SIG-M5 (cell line): Measurements from ENCODE around the gene EMC8.

Source experiments
- DNase-seq: peaks from one replicate; lab custom pipeline; 2025; lab: John Stamatoyannopoulos, UW

The EMC8 gene

DNA sequence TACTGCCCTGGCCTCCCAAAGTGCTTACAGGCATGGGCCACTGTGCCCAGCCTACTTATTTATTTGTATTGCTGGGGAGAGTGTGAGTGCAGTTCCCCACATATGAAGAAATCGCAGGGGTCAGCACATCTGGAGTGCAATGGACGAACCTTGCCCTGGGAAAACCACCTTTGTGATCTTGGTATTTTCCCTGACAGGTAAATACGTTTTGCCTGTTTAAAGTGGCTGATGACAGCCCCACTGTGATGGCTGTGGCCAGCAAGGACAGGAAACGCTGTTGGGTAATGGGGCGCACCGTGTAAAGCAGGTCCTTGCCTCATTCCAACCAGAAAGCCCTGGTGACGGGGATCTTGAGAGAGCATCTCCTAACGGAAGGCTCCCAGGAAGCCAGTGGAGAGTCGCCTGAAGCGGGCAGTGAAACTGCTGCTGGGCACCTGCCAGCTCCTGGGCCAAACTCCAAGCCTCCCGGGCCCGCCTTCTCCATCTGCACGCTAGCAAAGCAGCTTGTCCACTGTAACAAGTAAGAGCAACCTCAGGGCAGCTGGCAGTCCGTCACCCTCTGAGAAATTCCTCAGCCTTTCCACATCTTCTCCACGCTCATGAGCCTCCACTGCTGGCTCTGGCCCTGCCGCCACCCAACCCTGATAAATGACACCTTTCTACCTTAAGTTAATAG lies 17.5 kb downstream of the EMC8 start:
- DNase-seq = no peak

DNA sequence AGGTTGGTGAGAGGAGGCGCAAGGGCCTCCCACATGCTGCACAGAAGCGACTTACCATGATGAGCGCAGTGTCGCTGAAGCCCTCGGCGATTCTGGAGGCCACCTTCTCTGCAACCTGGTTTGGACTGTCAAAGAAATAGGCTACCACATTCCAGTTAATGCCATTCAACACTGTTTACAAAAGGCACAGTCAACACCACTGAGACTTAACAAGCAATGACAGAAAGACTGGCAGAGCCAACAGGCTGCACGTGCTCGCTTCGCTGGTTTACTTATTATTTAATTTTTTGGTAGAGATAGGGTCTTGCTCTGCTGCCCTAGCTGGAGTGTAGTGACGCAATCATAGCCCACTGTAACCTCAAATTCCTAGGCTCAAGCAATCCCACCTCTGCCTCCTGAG lies 18.2 kb downstream of the EMC8 start:
- no peak for DNase-seq

DNA sequence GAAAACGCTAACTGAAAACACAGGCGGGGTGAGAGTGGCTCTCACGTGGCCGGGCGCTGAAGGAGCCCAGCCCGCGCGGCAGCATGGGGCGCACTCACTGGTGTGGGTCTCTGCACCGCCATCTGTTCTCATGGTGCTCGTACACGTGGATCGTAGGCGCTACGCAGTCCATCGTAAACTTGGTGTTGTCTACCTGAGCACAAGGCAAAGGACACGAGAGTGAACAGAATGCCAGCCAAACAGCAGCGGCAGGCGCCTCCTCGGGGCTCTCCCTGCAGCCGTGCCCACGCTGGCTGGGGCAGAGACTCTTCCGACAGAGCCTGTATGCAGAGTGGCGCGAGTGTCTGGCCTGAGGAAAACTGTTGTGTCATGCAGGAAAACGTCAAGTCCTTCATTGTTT lies 19.1 kb downstream of the EMC8 start:
- no peak for DNase-seq

DNA sequence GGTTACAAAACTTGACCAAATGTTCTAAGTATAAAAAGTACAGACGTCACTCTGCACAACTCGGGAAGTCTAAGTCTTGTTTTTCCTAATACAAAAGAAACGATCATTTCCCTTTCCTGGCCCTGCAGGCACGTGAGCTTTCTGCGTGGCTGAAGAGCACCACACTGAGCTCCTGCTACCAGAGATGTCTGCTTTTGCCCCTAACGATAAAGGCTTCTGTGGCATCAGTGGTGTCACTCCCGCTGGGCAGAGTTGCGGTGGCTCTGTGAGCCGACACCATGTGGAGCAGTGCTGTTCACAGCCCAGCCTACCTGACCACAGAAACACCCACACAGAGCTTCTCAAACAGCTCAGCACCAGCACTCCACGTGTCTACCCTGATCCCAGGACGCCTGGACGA lies 20.5 kb downstream of the EMC8 start:
- DNase-seq = no peak

DNA sequence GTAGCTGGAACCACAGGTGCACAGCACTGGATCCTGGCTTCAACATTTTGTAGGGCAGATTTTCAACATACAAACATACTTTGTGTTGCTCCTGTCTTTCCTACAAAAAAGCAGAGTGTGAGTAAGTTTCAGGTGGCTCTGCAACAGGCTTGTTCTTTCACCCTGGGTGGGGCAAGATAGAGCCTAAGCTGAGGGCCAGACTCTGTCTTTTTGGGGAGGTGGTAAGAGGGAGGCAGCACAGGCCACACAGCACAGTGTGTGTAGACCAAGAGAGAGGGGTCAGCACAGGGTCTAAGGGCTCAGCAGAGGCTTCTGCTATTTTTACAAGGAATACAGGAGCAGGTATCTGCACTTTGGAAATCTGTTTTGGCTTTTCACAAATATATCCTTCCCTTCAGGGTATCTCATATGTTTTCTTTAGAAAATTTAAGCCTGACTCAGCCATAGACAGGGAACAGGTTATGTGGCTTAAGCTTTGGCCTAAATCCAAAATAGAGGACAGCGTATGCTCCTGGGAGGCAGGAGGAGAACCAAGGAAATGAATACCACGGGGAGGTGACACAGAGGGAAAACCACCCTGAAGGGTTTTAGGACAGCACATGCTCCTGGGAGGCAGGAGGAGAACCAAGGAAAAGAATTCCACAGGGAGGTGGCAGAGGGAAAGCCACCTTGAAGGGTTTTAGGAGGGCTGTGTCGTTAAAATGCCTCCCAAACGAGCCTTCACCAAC lies 21.6 kb downstream of the EMC8 start:
- no peak for DNase-seq

DNA sequence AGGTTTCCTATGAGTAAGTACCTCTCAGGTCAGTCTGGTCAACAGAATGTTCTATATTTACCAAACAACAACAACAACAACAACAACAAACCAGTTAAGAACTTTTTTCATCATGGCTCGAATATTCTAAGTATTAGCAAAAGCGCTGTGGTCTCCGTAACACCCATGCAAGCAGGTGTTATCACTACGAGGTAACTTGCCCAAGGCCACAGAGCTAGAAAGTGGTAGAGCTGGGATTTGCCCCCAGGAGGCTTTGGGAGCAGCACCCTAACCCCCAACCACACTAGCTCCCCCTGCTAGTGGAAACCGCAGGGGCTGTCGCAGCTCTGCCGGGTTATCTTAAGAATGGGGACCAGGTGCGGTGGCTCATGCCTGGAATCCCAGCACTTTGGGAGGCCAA lies 24.5 kb downstream of the EMC8 start:
- no peak for DNase-seq

DNA sequence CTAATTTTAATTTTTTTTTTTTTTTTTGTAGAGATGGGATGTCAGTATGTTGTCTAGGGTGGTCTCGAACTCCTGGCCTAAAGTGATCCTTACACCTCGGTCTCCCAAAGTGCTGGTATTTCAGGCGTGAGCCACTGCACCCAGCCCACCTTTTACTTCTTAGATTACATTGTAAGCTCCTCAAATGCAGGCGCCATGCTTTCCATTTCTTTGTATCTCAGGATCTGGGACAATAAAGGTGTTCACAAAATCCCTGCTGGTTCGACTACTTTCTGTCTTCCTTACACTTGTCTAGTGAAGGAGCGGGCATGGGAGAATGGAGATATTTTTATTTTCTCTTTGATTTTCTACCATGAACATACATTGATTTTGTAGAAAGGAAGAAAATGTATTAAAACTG lies 25.2 kb downstream of the EMC8 start:
- DNase-seq = no peak

DNA sequence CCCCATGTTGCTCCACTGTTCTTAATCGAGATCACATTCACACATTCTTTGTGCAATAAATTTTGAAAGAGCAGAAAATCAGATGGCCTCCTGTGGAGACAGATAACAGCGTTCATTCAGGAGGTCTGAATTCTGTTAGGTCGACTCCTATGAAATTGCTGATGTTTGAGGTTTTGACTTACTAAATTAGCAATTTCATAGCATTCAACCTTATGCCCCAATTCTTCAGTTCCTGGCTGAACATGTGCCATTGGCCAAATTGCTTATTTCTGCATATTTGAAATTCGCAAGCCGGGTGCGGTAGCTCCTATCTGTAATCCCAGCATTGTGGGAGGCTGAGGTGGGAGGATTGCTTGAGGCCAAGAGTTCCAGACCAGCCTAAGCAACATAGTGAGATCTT lies 26.3 kb downstream of the EMC8 start:
- no peak for DNase-seq

DNA sequence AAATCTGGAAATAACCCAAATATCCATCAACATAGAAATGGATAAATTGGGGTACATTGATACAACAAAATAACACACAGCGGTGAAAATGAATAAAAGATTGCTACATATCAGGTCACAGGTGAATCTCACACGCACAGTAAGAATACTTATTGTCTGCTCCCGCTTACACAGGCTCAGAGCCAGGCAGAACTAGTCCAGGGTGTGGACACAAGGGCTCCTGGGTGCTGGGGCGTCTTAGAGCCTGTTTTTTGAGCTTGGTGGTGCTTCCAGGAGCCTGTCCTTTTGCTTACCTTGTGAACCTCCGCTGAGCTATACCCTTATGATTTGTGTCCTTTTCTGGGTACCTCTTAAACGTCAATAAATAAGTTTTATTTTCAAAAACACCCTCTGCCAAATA lies 28.6 kb downstream of the EMC8 start:
- DNase-seq = no peak

DNA sequence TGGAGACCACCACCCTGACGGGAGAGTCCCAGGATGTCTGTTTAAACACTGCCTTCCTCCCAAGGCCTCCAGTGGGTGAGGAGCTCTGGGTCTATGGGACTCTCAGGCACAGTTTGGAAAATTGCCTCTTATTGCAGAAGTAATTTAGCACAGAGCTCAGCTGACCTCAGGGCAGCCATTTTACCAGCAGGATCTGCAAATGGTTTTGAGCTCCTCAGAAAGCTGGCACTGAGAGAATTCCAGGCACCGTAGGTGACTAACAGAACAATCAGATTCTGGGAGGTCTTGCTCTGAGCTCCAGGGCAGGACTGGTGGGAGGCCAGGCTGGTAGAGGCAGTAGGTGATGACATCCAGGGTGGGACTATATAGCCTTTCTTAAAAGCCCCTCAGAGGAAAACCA lies 31.1 kb downstream of the EMC8 start:
- DNase-seq = no peak

DNA sequence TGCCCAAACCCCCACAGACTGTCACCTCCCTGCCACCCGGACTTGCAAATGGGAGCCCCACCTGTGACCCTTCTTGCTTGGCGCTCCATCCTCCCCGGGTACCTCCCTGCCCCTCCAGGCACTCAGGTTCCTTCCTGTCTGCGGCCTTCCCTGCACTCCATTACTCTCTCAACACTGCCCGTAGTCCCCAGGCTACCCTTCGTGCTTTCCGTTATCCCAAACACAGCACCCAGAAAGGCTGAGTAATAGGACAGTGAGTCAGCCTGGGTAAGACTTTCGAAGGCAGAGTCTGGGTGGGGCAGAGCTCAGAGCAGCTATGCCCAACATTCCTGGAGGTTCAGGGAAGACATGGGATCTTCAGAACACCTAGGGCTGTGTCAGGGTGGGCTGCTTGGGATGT lies 31.8 kb downstream of the EMC8 start:
- DNase-seq = no peak

DNA sequence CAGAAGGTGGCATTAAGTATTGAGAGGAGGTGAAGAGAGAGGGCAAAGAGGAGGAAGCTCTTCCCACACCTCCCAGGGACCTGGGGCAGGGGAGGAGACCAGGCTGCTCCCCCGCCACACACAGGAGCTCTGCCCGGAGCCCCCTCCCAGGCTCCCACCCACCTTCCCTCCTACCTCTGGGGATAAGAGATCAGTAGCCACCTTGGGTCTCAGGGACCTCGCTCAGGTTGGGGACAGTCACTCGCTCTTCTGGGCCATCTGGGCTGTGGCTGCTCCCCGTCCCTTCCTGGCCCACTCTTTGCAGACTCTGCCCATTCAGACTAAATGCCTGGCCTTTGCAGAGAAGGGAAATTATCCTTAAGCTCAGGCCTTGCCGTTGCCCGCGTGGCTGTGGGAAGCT lies 33.6 kb downstream of the EMC8 start:
- no peak for DNase-seq

DNA sequence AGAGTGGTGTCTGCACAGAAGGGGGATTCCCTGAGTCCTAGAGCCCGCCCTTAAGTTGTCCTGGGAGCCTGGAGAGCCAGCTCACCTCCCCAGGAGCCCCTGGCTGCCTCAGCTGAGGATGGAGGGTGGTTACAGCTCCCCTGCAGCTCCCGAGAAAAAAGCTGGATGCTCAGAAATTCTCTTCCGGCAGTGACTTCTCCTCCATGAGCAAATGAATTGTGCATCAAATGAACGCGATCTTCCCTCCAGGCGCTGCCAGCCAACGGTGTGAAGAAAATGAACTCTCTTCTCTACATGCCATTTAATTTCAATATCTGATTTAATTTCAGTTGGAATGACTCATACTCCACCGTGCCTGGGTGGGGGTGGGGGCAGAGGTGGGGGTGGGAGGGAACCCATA lies 34.1 kb downstream of the EMC8 start:
- no peak for DNase-seq

DNA sequence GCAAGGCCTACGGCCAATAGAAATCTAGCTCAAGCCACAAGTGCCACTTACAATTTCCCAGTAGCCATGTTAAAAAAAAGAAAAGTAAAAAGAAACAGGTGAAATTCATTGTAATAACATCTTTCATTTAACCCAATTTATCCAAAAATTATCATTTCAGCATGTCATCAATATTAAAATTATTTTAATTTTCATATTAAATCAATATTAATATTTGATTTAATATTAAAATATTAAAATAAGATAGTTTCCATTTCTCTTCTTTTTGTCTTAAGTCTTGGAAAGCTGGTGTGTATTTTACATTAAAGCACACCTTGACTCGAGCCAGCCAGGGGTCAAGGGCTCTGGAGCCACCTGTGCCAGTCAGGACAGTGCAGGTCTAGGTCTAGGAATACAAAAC lies 35.7 kb downstream of the EMC8 start:
- no peak for DNase-seq

DNA sequence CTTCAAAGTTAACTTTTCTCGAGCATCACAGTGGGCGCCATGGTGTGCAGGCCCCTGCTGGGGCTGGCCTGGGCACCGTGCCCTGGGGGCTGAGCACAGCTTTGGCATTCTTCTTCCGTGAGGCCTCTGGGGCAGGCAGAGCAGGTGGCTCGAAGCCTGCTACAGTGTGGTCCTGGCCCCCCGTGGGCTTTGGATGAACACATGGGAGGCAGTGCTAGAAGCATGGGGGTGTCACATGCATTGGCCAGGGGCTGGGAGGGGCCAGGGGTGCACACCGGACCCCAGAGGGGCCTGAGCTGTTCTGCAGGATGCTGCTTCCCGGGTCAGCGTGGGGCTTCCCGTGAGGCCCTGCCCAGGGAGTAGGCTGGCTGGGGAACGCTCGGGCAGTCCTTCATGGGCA lies 36.4 kb downstream of the EMC8 start:
- DNase-seq = no peak

DNA sequence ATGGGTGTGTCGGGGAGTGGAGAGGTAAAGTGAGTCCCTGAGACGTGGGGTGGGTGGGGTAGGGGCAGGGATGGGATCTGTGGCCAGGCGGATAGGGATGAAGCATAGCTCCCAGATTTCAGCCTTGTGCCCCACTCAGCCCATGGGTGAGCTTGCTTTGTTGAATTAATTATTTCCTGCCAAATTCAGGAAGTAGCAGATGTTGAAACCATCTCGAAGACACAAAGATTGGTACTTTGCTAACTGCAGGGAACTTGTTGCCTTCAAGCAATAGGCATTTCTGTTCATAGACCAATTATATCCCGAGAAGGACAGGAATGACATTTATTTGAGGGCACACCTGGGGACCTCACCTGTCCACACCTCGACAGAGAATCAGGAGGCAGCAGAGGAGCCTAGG lies 37.5 kb downstream of the EMC8 start:
- DNase-seq = no peak

DNA sequence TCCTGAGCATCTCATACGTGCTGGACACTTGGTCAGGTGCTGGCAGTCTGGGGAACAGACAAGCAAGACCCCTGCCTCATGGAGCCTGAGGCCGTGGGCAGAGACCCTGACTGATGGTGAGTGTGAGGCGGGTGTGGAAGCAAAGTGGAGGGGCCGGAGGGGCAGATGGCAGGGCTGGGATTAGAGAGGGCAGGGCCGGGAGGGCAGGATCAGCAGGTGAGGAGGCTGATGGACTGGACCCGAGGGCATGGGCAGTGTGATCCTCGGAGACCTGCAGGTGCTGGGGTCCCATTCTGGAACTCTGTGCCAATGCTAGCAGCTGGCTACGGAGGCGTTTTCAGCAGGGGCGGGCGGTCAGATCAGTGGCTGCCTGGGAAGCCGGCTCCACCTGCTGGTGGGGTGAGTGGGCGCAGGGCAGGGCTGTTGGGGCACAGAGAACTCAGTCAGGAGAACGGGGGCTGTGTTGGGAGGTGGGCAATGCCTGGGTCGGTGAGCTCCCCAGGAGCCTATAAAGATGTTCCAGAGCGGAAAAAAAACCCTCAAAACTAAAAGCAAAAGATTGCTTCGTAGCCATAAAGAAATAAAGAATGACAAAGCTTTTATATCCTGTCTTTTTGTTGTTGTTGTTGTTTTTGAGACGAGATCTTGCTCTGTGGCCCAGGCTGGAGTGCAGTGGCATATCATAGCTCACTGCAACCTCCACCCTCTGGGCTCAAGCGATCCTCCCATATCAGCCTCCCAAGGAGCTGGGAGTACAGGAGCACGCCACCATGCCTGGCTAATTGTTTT lies 39.5 kb downstream of the EMC8 start:
- DNase-seq = no peak

DNA sequence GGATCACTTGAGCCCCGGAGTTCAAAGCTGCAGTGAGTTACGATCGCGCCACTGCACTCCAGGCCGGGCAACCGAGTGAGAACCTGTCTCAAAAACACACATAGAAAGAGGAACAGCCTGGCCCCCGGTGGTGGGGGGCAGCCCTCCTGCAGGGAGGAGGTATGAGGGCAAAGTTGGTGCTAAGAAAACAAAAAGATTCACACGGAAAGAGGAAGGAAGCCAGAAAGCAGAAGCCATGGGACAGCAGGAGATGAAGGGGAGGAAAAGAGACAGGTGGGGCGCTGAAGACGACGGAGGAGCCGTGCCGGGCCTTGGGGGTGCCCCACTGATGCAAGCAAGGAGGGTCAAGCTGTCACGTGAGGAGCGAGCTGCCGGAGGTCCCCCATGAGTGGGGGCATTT lies 40.2 kb downstream of the EMC8 start:
- DNase-seq = peak; percentile 80

DNA sequence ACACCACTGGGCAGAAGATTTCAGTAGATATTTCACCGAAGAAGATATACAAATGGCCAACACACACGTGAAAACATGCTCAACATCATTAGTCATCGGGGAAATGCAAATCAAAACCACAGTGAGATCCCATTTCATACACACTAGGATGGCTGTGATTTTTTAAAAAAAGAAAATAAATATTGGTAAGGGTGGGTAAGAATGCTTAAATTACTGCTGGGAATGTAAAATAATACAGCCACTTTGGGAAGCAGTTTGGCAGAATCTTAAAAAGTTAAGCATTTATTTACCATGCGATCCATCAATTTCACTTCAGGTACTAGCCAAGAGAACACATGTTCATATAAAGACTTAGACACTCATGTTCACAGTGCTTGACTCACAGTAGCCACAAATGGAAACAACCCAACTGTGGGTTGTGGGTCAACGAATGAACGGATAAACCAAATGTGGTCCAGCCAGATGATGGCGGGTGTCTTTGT lies 42.0 kb downstream of the EMC8 start:
- no peak for DNase-seq

DNA sequence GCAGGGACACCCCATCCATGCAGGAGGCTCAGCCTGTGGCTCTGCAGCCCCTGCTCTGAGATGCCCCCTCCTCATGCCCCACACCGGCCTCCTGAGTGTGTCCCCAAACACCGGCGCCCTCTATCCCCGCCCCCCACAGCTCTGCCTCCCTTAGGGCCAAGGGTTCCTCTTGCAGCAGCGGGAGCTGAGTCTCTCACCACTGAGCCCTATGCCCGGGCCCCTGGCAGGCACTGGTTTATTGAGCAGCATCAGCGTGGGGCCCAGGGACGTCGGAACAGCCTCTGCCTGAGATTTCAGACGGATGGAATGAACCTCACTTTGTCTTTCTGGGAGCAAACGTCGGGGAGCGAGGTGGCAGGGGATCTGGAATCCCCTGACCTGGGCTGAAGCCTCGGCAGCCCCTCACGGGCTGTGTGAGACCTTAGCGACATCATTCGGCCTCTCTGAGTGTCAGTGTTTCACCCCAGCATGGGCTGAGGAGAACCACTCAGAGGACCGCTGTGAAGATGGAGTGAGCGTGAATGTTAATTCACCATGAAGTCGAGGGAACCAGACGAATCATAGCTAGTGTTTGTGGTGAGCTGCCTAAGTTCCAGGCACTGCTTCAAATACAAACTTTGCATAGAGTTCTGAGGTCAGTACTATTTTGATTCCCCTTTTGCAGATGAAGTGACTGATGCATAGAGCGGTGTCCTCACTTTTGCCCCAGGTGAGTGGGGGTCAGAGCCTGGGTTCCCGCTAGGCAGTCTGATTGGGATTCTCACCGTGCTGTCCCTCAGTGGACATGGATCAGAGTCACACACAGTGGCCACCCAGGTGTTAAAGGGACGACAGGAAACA lies 43.2 kb downstream of the EMC8 start:
- no peak for DNase-seq

DNA sequence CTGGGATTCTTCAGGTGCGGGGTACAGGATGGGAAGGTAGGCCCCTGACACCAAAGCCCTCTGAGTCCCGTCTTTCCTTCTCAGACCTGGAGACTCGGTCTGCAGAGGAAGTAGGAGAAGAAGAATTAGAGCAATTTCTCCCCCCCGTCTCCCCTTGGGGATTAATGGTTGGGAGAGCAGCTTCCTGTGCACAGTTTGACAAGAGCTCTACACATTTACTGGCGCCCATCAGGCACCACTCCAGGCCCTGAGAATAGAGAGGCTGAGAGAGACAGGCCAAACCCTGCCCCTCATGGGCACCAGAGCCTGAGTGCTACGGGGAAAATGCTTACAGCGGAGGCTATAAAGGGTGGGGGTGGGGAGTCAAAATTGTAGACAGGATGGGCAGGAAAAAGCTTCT lies 44.9 kb downstream of the EMC8 start:
- no peak for DNase-seq

DNA sequence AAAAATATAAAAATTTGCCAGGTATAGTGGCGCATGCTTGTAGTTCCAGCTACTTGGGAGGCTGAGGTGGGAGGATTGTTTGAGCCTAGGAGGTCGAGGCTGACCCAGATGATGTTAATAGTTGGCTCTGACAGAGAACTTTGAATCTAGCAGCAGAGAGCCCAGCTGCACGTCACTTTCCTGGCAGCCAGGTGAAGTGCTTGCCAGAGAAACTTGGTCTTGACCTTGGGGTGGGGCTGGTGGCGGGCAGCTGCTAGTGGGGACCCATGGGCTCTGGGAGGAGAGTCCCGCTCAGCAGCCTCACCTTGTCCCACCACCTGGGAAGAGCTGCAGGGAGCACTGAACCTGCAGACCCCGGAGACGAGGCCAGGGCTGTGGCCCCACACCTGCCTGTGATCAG lies 45.4 kb downstream of the EMC8 start:
- DNase-seq = no peak
